GM18498 (cell line): ENCODE measurements around the gene SLC66A2.

Experiments used
- ATAC-seq: cut with Tn5 transposase; IDR thresholded peaks from one replicate; pipeline ENCODE4 v1.9.1; 2021; ENCODE audit warnings: mild to moderate bottlenecking, moderate library complexity; ENCODE audit not compliant: unreplicated experiment

Gene SLC66A2

DNA sequence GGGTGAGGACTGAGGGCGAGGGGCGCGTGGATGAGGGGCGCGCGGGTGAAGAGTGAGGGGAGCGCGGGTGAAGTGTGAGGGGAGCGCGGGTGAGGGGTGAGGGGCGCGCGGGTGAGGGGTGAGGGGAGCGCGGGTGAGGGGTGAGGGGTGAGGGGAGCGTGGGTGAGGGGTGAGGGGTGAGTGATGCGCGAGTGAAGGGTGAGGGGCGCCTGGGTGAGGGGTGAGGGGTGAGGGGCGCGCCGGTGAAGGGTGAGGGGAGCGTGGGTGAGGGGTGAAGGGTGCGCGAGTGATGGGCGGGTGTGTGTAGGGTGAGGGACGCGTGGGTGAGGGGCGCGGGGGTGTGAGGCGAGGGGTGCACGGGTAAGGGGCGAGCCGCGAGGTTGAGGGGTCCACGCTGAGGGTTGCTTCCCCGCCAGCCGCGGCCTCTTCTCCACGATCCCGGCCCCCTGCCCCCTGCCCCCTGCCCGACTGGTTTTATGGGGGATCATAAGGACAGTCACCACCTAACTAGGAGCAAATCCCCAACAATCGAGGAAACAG lies 1.1 kb upstream of the SLC66A2 start:
- ATAC-seq = no peak

DNA sequence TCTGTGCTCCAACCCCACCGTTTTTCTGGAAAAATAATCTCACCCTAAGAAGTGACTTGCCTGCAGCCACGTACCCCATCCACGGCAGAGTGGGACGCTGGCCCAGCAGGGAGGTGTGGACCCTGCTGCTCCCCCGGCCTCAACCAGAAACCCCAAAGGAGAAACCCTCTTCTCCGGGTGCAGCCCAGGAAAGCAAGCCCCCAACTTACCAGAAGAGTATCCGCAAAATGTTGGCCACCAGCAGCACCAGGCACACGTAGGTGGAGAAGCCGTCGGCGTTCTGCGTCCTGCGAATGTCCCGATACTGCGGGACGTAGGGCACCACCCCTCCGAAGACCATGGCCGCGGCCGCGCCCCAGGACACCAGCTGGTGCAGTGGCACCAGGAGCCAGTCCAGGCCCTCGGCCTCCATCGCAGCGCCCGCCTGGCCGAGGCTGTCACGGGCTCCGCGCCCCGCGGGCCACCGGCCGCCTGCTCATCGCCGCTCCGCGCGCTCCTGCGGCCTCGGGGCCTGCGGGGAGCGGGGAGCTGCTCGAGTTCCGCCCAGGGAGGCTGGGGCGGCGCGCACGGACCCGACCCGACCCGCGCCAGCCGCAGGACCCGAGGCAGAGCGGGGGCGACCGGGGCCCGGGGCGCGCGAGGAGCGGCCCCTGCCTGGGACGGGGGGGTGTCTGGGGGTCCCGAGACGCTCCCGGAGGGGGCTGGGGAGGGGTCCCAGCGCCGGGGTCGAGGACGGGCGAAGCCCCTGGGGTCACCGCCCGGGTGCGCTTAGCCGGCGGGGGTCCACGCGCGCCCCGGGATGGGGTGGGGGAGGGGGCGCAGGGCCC lies 725 bp downstream of the SLC66A2 start:
- ATAC-seq = peak; percentile 30

DNA sequence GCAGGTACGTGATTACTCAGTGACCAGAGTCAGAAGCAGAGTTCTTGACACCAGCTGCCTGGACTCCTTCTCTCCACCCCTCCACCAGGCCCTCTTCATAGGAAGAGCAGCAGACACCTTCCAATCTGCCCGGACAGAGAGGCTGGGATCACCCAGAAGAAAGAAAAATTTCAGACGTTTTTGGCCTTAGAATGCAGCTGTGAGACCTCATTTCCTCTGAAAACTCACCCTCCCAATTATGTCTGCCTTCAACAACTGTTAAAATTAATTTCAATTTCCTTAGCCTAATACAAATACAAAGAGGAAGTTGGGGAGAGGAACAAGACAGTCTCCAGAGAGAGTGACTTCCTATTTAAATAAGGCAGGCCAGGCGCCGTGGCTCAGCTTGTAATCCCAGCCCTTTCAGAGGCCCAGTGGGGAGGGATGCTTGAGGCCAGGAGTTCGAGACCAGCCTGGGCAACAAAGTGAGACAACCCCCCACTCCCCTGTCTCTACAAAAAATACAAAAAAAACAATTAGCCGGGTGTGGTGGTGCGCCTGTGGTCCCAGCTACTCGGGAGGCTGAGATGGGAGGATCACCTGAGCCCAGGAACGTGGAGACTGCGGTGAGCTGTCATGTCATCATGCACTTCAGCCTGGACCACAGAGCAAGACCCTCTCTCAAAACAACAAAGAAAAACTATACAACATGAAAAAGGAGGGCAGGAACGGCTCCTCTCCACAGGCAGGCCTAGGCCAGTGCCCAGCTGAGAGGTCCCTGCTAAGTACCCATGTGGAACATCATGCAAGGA lies 1.6 kb downstream of the SLC66A2 start:
- ATAC-seq = no peak

DNA sequence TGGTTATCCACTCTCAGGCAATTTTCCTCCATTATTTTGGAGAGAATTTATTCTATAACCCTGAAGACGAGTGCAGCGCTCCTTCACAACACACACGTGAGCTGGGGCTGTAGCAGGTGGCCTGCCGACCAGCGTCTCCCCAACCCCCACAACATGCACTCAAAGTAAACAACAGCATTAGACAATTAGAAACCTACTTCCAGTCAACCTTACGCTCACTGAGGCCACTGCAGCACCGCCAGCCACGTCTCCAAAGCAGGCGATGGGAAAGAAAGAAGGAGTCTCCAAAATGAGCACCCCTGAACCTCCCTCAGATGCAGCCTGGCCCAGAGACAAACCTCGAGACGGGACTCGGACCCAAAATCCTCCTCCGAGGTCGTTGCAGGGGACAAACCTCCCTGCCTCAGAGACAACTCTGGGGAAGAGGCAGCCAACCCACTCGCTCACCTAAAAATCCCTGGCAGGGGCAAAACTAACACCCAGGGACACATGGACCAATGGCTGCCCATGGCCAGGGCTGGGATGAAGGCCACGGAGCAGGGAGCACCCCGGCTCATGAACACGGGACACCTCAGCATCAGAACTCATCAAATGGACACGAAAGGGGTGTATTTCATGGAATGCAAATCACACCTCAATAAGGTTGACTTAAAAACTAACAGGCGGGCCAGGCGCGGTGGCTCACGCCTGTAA lies 2.6 kb downstream of the SLC66A2 start:
- no peak for ATAC-seq

DNA sequence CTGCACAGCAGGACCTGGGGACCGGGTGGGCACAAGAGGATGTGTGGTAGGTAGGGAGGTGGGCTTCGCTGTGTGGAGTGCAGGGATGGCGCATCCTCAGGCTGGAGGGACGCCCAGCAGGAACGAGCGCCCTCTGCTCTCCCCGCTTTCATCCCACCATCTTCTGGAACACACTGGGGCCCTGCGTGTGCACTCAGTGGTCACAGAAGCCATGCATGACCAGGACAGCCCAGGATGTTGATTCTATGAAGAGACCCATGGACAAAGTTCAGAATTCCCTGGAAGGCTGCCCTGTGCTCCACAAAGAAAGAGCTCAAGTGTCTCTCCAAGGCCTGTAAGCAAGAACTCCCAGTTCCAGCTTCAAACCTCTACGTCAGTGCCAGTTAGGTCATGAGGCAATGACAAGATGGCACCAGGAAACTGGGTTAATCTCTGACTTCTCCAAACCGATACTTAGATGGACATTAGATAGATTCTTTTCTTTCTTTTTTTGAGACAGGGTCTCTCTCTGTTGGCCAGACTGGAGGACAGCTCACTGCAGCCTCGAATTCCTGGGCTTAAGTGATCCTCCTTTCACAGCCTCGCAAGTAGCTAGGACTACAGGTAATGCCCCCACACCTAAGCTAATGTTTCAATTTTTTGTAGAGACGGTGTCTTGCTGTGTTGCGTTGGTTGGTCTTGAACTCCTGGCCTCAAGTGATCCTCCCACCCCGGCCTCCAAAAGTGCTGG lies 3.4 kb downstream of the SLC66A2 start:
- no peak for ATAC-seq

DNA sequence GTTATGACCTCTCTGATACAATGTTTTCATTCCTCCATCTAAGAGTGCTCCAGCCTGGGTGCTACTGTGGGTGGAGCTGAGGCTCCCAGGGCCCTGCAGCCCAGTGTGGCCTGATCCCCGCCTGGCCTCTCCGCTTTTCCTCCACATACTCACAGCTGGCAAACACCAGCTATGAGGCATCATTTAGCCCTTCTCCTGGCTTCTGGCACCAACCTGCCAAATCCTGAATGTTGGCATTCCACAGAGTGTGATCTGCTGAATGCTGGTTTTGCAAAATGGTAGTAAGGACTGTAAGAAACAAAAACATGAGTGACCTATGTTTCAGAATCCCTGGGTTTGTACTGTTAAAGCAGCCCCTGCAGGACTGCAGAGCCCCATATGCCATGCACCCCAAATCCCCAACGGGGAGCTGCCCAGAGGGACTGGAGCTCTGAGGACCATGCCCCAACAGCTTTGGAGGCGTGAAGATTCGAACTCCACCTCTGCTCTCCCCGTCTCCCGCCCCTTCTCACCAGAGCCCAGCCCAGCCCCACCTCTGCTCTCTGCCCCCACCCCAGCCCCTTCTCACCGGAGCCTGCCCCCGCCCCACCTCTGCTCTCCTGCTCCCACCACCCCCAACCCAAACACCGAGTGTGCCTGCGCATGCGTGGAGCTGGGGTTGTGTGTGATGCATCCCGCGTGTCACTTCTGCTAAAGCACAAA lies 4.2 kb downstream of the SLC66A2 start:
- ATAC-seq = no peak

DNA sequence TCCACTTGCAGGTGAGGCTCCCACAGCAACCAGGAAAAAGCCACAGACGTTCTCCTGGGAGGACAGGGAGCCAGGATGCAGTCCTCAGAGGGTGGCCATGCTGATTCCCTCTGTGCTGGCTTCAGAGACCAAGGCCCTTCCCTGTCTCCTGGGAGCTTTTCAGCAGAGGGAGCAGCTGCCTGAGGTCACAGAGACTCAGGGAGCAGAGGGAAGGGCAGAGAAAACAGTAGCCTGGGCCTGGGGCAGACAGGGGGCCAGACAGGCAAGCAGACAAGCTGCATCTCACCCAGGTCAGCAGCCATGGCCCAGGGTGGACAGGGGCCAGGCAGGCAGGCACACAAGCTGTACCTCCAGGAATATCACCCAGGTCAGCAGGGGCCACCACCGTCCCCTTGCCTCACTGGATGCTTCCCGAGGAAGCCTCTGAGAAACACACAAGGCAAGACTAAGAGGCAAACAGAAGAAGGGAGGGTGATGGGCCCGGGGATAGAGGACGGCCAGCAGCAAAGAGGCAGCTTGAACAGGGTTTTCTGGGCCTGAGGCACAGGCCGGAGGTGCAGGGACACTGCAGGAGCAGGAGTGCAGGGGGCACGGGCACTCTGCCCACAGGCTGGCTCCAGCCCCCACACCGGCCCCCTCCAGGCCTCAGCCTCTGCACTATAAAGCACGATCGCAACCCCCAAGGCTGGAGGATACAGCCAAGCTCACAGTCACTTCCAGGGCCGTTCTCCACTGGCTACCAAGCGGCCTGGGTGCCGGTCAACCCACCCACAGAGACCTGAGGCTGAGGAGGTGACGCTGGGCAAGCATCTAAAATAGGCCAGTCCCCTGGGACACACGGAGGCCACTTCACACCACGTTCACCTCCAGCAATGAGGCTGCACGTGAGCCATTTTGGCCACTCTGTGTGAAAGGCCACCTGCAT lies 6.1 kb downstream of the SLC66A2 start:
- no peak for ATAC-seq

DNA sequence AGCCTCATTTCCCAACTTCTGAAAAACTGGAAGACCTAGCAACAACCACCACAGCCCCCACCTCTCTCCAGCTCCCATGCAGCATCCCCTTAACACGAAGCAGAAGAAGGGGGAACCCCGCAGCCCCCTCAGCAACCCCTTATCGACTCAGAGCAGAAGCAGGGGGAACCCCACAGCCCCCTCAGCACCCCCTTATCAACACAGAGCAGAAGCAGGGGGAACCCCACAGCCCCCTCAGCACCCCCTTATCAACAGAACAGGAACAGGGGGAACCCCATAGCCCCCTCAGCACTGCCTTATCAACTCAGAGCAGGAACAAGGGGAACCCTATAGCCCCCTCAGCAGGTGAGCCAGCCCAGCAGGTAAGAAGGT lies 6.7 kb downstream of the SLC66A2 start:
- ATAC-seq = no peak

DNA sequence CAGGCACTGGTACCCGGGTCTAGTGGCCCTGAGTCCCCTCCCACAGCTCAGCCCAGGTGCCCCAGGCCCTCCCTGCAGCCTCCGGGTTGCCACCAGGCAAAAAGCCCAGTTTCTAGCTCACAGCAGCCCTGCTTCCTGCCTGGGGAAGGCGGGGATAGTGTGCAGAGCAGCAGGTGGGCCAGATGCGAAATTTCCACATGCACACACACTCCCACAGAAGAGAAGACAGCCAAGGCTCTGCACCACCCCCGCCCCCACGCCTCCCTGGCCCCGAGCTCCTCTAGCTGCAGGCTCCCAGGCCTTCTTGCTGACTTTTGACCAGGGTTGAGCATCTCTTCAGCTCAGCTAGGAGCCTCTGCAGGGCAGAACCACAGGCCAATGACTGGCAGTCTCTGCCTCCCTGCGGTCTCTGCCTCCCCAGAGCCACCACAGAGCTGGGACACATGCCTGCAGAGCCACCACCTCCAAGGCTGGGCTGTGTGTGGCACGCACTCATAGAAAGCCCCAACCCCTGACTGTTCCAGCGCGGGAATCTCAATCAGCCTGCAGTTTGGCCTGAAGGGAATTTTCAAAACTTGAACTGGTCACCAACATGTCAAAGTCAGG lies 7.2 kb downstream of the SLC66A2 start:
- no peak for ATAC-seq

DNA sequence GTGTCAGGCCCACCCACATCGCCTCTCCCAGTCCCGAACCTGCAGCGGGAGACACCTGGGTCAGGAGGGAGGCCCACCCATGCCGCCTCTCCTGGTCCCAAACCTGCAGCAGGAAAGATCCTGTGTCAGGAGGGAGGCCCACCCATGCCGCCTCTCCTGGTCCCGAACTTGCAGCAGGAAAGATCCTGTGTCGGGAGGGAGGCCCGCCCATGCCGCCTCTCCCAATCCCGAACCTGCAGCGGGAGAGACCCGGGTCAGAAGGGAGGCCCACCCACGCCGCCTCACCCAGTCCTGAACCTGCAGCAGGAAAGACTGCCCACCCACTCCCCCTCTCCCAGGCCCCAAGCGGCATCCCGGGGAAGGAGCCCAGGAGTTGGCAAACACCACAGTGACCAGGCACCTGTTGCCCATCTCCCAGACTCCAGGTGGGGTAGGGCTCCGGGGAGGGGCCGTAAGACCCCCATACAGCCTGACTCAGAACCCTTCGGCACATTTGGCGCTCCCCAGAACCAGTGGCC lies 7.8 kb downstream of the SLC66A2 start:
- no peak for ATAC-seq

DNA sequence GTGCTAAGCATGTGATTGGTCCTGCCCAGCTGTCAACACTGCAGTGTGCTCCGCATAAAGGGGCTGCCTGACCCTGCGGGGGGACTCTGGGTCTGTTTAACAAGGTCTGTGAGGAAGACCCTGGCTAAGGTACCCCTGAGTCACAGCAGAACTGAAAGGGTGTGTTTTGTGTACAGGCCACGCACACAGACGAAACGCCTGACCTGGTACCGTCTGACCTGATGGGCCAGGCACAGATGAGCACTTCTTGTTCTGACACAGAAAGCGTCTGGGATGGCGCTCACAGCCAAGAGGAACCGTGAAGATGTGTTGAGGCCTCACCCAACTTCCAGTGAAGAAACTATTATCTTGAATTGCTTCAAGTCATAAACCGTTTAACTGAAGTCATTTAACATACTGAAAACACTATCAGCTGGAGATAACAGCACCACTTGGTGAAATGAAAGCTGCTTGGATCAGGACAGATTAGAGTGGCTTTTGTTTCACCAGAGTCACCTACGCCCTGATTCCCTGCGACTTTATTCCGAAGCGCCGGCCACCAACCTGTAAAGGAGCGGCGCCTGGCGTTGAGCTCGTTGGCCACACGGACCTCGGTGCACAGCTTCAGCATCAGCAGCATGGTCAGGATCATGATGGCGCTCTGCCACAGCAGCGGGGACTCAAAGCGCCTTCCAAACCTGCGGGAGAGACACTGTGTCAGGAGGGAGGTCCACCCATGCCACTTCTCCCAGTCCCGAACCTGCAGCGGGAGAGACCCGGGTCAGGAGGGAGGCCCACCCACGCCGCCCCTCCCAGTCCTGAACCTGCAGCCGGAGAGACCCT lies 8.5 kb downstream of the SLC66A2 start:
- no peak for ATAC-seq

DNA sequence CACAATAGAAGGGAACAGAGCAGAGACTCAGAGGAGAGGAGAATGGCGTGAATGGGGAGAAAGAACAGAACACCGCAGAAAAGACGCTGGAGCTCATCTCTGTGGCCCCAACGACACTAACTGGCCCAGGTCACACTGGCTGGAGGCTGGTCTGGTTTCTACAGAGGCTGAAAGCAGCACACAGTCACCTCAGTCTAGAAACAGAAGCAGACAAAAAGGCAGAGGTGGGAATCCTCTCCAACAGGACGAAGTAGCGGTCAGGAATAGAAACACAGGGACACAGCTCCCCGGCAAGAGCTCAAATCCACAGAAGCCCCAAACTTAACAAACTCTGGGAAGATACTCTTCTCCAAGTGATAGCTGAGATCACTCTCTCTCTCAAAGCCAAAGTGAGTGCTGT lies 9.2 kb downstream of the SLC66A2 start:
- no peak for ATAC-seq

DNA sequence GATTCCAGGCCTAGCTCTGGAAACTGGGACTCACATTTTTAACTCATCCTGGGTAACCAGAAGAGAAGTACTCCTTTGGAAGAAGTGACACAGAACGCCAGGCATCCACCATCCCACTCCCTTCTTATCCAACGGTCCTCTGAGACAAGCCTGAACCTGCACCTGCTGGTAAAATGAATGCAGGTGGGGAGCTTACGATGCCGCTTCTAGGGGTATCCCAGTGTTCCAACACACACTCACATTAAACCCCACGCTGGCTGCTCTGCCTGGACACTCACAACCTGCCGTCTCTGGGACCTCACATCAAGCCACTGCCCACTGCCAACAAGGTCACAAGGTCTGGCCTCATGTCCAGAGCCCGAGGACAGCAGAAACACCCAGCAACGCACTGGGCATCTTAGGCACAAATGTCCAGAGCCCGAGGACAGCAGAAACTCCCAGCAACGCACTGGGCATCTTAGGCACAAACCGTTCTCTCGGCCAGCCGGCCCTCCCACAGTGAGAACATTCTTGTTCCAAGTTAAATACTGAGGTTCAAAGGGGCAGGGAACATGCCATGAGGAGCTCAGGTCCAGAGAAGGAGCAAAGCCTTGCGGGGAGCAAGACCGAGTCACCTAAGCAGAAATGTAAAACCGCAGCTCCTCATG lies 9.9 kb downstream of the SLC66A2 start:
- ATAC-seq = no peak

DNA sequence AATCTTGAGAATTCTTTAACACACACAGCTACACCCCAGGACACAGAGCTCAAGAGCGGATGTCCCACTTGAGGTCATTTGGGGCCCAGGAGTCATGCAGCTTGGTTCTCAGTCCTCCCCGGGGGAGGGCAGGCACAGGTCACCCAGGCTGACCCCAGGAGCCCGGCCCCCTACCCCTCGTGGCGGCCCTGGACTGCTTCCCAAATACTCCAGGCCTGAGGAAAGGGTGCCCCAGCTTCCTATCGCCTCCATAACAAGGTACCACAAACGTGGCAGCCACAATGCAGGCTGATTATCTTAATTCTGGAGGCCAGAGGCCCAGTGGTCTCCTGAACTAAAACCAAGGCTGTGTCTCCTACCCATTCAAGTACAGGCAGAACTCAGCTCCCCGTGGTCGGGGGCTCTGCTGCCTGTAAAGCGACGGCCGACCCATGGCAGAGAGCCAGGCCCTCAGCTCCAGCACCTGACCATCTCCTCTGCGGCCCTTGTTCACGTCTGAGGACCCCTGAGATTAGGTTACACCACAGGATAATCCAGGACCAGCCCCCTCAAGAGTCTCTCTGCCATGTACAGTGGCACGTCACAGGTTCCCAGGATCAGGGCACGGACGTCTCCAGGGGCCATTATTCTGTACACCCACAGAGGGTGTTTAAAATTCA lies 10.5 kb downstream of the SLC66A2 start:
- ATAC-seq = no peak

DNA sequence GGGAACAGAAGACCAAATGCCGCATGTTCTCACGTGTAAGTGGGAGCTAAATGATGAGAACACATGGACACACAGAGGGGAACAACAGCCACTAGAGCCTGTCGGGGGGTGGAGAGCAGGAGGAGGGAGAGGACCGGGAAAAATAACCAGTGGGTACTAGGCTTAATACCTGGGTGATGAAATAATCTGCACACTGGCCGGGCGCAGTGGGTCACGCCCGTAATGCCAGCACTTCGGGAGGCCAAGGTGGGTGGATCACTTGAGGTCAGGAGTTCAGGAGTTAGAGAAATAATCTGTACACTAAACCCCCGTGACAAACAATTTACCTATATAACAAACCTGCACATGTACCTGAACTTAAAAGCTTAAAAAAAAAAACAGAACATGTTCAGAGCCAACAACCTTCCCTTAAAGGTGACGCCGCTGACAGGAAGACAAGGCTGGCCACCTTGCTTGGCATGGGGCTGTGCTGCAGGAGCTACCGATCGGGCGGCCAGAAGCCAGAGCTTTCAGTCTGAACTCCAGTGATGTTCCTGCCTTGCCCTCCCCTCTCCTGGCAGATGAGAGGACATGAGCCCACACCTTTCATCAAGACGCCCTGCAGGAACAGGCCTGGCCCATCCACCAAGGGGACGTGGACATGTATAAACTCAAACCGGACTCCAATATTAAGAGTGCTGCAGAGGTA lies 11.2 kb downstream of the SLC66A2 start:
- no peak for ATAC-seq

DNA sequence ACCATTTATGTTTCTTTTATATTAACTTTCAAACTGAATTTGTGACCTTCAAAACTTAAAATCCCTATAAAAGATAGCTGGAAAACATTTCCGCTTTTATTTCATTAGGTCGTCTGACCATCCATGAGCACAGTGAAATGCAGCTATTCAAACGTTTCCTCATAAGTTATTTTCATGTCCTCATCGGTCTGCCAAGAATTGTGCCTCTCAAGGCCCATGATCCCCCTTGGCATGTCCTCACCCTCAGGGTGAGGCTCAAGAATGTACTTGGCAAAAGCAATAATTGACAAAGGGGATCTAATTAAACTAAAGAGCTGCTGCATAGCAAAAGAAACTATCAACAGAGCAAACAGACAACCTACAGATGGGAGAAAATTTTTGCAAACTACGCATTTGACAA lies 12.4 kb downstream of the SLC66A2 start:
- ATAC-seq = no peak
